NCI-H1694 (cell line): ENCODE measurements around the gene SLC44A1.

ENCODE experiments used
- DNase-seq: peaks from one replicate; lab custom pipeline; 2025; lab: John Stamatoyannopoulos, UW

The SLC44A1 gene

DNA sequence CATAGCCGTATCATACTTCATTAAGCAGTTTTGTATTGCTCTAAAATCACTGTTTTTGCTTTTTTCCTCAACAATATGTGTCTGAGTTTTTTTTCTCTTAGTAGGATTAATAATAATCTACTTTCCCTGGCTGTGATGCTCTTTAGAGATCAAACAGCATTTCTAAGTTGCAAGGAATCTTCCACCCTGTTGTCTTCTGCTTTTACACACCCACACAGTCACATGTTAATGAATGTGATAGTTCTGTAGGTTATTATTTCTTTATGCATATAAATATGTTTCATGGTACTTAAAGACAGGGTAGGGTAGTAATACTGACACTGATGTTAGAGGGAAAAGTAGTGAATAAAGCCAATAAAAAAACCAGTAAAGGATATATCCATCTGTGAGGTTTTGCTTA, 29.3 kb downstream of the SLC44A1 start:
- no peak for DNase-seq

- DNase-seq = no peak
Observed at GRCh38 chr9:105275111-105275510, 30.7 kb downstream of the SLC44A1 start.

DNA sequence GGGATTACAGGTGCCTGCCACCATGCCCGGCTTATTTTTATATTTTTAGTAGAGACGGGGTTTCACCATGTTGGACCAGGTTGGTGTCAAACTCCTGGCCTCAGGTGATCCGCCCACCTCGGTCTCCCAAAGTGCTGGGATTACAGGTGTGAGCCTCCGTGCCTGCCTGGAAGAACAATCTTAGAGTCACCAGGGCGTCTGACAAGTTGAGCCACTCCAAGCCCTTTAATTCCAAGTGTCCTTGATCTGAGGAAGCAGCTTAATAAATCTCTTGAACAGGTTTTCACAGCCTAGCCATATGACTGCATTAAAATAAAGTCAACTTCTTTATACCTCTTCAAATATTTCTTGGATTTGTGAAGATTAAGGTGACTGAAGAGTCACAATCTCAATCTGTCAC, 31.5 kb downstream of the SLC44A1 start:
- no peak for DNase-seq

DNA sequence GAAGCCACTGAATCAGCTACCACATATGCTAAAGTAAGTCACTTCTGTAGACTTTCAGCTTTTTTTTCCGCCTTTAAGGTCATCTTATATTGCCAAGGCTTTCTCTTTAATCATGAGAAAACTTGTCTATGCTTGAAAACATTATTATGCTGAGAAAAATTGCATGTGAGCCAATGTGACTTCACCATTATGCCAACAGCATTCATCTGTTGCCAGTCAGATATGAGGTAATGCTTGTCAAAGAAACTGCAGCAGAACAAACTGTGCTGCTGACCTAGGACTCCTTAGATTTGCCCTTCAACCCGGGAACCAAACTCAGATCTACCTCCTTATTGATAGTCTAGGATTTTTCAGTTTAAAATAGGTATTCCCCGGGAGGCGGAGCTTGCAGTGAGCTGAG, 34.3 kb downstream of the SLC44A1 start:
- DNase-seq = no peak

GRCh38 chr9:105280691-105281090, 36.2 kb downstream of the SLC44A1 start:
- no peak for DNase-seq

- DNase-seq = no peak
Observed at GRCh38 chr9:105281272-105281671, 36.8 kb downstream of the SLC44A1 start.

GRCh38 chr9:105281926-105282325, 37.5 kb downstream of the SLC44A1 start:
- no peak for DNase-seq

GRCh38 chr9:105282870-105283621, 38.6 kb downstream of the SLC44A1 start:
- DNase-seq = no peak

DNA sequence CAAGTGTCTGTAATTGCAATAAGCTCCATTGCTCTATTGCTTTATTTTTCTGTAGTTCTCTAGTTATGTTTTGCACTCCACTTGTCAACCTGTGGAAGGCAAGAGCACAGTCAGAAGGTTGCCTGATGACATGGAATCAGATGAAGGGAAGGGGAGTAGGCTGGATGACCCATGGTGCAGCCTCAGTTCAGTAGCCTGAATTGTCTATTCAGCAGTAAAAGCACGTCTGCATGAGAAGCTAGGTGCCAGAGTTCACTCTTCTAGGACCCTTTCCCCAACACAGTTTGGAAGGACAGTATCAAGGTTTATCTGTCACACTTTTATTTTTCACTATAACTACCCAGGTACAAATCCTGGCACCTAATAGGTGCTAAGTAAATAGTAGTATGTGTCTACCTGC, 39.3 kb downstream of the SLC44A1 start:
- DNase-seq = no peak

GRCh38 chr9:105284463-105284862, 40.0 kb downstream of the SLC44A1 start:
- DNase-seq = no peak

- DNase-seq = no peak
Observed at GRCh38 chr9:105286098-105286497, 41.6 kb downstream of the SLC44A1 start.

DNA sequence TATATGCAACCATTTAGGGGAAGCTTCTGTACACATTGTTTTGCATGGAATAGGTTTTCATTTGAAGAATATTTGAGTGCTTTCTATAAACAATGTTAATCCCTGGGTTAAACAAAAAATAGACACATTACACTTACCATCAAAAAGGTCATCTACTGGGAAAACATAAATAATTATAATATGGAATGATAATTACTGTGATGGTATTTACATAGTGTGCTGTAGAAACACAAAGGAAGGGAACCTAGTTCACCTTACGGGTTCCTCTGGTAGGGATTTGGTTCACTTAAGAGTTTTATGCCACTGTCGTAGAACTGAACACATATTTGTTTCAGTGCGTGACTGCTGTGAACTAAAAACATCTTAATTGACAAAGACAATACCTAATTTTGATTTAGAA, 44.9 kb downstream of the SLC44A1 start:
- no peak for DNase-seq

GRCh38 chr9:105290418-105290817, 46.0 kb downstream of the SLC44A1 start:
- DNase-seq = no peak

GRCh38 chr9:105290954-105291353, 46.5 kb downstream of the SLC44A1 start:
- DNase-seq = no peak

DNA sequence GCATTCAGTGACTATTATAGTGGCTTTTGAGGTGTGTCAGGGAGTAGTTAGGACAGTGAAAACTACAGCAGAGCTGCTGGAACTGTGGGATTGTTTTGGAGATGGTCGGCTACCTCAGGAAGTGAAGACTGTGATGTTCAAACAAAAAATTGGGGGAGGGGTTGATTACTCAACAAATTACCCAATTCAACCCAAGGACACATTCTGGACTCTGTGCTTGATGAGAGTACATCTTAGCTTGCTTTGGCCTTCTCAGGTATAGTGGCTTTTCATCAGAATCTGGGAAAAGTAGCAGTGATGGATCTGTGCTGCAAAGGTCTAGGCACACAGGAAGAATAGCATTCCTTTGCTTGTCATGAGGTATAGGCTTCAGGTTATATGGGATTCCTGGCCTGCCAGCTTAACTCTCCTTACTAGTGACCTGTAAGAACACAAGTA, 47.0 kb downstream of the SLC44A1 start:
- DNase-seq = no peak

DNA sequence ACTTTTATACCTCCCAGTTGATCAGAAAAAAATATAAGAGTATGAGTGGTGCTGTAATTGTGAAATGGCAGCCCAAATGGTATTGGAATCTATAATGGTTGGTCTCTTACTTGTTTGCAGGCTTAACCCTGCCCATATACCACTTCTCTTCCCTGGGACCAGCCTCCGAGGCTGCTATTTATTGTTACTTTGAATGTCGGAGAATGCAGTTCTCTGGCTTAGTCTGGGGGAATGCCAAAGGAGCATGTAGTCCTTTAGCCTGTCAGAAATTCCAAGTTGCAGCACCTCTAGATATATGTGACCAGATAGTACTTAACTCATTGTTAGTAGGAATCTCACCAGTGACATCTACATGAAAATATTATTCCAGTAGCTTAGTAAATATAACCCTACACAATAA, 47.5 kb downstream of the SLC44A1 start:
- no peak for DNase-seq

GRCh38 chr9:105293408-105293807, 49.0 kb downstream of the SLC44A1 start:
- no peak for DNase-seq

DNA sequence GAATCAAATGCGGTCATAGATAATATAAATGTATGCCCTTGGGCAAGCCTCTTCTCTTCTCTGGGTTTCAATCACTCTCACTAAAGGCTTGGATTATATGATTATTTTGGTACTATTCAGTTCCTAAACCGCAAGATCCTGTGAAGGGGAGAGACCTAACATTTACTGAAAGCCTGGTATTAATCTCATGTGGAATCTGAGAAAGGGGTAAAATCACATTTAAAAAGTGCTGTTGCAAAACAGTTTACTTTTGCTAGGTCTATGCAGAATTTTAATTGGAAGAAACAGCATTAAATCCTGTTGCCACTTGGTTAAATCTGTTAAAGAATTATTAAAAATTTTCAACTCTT, 50.7 kb downstream of the SLC44A1 start:
- DNase-seq = no peak

DNA sequence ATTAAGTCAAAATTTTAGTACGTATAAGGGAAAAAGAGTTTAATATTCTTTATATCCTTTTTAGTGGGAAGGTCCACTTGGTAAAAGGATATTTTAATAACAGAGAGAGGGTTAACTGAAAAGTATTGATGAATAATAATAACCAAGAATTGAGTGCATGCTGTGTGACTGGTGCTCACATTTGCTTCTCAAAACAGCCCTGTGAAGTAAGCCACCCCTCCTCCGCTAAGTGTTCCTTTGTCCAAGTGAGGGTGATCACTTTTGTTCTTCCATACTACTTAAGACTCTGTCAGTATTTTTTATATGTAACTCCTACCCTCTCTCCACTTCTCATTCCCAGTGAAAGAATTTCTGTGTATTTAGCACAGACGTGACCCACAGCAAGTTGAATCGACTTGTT, 51.5 kb downstream of the SLC44A1 start:
- no peak for DNase-seq

DNA sequence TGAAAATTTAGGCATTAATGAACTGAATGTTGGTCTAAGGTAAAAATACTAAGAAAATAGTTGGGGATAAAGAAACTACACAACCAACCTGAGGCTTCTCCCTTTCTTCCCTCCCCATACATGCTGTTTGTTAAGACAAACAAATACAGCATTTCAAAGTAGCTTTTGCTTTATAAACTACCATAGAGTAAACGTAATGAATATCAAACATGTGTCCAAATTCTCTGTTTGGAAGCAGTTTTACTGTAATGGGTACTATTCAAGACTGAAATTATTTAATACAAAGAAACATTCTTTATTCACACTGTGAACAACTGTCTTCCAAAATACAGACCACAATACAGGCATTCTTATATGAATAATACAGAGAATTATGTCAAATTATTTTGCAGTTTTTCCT, 52.0 kb downstream of the SLC44A1 start:
- no peak for DNase-seq

GRCh38 chr9:105296877-105297287, 52.4 kb downstream of the SLC44A1 start:
- DNase-seq = no peak

DNA sequence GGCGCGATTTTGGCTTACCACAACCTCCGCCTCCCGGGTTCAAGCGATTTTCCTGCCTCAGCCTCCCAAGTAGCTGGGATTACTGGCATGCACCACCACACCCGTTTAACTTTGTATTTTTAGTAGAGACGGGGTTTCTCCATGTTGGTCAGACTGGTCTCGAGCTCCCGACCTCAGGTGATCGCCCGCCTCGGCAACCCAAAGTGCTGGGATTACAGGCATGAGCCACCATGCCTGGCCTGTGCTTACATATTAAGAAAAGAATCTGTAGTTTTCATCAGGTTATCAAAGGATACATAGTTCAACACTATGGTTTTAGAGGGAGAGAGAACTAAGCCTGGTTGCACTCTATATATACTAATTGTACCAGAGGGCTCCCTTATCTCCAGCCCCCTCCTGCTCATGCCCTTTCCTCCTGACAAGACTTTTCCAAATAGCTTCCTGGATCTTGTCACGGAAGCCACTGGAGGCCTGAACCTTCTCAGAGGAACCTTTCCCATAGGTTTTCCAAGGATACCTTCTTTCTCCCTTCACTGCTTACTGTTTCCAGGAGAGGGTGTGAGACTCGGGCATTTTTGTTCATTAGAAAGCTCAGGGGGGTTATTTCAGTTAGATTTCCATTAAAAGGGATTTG, 53.1 kb downstream of the SLC44A1 start:
- DNase-seq = no peak

DNA sequence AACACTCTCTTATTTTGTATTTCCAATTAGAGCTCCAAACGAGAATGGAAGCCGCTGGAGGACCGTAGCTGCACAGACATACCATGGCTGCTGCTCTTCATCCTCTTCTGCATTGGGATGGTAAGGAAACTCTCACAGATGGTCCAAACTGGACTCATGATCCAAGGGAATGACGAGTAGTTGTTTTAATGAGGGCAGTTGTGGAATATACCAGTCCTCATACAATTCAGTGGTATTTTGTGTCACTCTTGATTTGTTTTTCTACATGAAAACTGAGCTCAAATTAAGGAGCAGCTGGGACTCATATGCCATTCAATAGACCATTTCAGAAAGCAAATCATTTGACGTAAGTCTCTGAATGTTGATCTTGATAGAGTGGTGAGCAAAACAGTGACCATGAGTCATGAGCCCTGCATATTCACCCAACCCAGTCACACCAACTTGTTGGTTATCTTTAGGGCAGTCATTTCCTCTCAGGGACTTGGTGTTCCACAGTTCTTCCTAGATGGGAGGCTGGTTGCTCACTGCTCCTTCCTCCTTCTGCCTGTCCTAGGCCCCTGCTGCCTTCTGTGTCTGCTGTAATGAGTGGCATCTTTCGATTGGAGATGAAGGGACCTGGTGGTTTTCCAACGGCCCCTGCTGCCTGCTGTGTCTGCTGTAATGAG, 54.9 kb downstream of the SLC44A1 start:
- no peak for DNase-seq
